Tibial nerve (tissue), 4 donors: ENCODE measurements around the gene DLGAP4. TPM values are rescaled to one million over a fixed set of nuclear protein-coding genes. Genes with fewer than 3 reads are reported as not detected.

Experiments used
- DNase-seq, 2 donors: peaks; one replicate each; pipeline ENCODE4 v3.0.0-alpha.2; 2019; ENCODE audit warnings: low spot score in 2 of 2
- H3K27ac ChIP-seq, 4 donors: fragments of 200-600 bp; sonication (generic) in 3 of 4; one replicate each; pipeline ENCODE4 v1.5.1; 2017 to 2019; ENCODE audit warnings: mild to moderate bottlenecking in 1 of 4
- H3K27me3 ChIP-seq, 2 donors: fragments of 200-600 bp; sonication (generic) in 1 of 2; one replicate each; pipeline versions ENCODE4 v1.5.1 to v1.6.0; 2017 to 2019
- H3K36me3 ChIP-seq, 3 donors: fragments of 200-600 bp; sonication (generic); one replicate each; pipeline ENCODE4 v1.5.1; 2018 to 2019
- H3K4me1 ChIP-seq, 4 donors: fragments of 200-600 bp; sonication (generic) in 3 of 4; one replicate each; pipeline ENCODE4 v1.5.1; 2017 to 2019
- H3K4me3 ChIP-seq, 4 donors: fragments of 200-600 bp; sonication (generic) in 3 of 4; one replicate each; pipeline ENCODE4 v1.5.1; 2017 to 2019; ENCODE audit warnings: mild to moderate bottlenecking in 1 of 4, moderate library complexity in 1 of 4
- H3K9me3 ChIP-seq, 4 donors: fragments of 200-600 bp; sonication (generic) in 3 of 4; one replicate each; pipeline ENCODE4 v1.5.1; 2017 to 2019
- EP300 ChIP-seq, 2 donors: sonication (generic); formaldehyde crosslinking; IDR thresholded peaks; one replicate each; pipeline ENCODE4 v1.6.1; 2017; ENCODE audit warnings: antibody characterized with exemption in 2 of 2, mild to moderate bottlenecking in 1 of 2
- POLR2A ChIP-seq, 2 donors: fragments of 450-650 bp; IDR thresholded peaks; one replicate each; pipeline ENCODE4 v1.6.1; 2017; ENCODE audit warnings: antibody characterized with exemption in 2 of 2, mild to moderate bottlenecking in 2 of 2, moderate library complexity in 2 of 2
- WGBS, 2 donors: methylation state at CpG; one replicate each; pipeline ENCODE4 v1.1.5; 2018; 5-methylcytosine and 5-hydroxymethylcytosine counted together
- total RNA-seq, 4 donors: library from RNA; depleted of rRNA; stranded (reverse); fragments of >200 nt; gene quantifications; one replicate each; pipeline ENCODE4 v1.1.0, GENCODE V29; 2016
- TF ChIP-seq, protein P1 (sequence below), 5 experiments: fragments of 200-600 bp in 3 of 5; fragments of 450-650 bp in 2 of 5; sonication (generic) in 3 of 5; IDR thresholded peaks; one replicate each; pipeline ENCODE4 v1.5.1; 2016 to 2019; ENCODE audit warnings: antibody characterized with exemption in 5 of 5, mild to moderate bottlenecking in 3 of 5, moderate library complexity in 2 of 5

Gene DLGAP4
- total RNA-seq, 4 donors from 2014 or later: 46.1 to 97.5 (median 52.5) TPM

- TF ChIP-seq, protein P1, sequence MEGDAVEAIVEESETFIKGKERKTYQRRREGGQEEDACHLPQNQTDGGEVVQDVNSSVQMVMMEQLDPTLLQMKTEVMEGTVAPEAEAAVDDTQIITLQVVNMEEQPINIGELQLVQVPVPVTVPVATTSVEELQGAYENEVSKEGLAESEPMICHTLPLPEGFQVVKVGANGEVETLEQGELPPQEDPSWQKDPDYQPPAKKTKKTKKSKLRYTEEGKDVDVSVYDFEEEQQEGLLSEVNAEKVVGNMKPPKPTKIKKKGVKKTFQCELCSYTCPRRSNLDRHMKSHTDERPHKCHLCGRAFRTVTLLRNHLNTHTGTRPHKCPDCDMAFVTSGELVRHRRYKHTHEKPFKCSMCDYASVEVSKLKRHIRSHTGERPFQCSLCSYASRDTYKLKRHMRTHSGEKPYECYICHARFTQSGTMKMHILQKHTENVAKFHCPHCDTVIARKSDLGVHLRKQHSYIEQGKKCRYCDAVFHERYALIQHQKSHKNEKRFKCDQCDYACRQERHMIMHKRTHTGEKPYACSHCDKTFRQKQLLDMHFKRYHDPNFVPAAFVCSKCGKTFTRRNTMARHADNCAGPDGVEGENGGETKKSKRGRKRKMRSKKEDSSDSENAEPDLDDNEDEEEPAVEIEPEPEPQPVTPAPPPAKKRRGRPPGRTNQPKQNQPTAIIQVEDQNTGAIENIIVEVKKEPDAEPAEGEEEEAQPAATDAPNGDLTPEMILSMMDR (IDR thresholded peaks at IDR 0.05): no peak
- no peak for TF ChIP-seq POLR2A (IDR thresholded peaks at IDR 0.05)
- no peak overlapping the region for H3K27ac ChIP-seq
- WGBS, 2 donors: 69 to 83% methylated on average over 5 to 6 of the region's 8 CpGs
- H3K4me1 ChIP-seq: no peaks in the 10 kb centered on the region
- no peak for DNase-seq
- H3K36me3 ChIP-seq: no peaks in the 10 kb centered on the region
- H3K27me3 ChIP-seq: peaks cover 0 to 13% of the 10 kb centered on the region in 2 donors
- H3K9me3 ChIP-seq: peaks cover 0 to 19% (median 0%) of the 10 kb centered on the region in 4 donors
- no peak overlapping the region for H3K4me3 ChIP-seq
Observed at GRCh38 chr20:36320261-36320897, 14.2 kb downstream of the DLGAP4 start.

DNA sequence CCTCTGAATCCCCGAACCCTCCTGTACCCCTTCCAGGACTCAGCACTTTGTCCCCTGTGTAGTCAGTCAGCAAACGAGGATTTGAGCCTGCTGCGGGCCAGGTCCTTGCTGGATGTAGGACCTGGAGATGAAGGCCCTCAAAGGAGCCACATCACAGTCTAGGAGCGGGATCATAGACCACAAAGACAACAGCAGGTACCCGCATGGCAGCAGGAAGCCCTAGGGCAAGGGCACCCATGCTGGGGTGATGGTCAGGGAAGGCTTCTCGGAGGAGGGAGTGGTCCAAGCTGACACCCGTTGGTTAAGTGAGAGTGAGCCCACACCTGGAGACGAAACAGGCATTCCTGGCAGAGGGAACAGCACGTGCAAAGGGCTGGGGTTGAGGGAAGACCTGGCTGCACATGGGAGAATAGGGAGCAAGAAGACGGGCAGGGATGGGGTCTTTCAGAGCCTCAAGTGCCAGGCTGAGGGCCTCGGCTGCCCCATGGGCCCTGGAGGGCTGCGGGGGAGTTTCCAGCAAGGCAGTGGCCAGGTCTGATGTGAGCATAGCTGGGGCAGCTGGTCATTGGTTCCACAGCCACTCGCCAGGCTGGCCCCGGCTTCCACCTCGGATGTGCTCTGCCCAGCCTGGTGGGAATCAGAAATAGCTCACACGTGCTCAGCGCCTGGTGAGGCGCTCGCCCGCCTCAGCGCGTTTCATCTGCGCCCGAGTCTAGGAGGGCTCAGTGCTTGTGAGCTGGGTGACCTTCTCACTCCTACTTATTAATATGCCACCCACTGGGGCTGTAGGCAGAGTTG is 15.0 kb downstream of the DLGAP4 start:
- no peak for DNase-seq
- H3K36me3 ChIP-seq: no peaks in the 10 kb centered on the region
- peaks cover 0 to 13% of the 10 kb centered on the region in 2 donors for H3K27me3 ChIP-seq
- 79 to 84% methylated on average over 22 to 24 of the region's 24 CpGs for WGBS, 2 donors
- peaks cover 0 to 27% (median 0%) of the 10 kb centered on the region in 4 donors for H3K9me3 ChIP-seq
- no peak for TF ChIP-seq EP300 (IDR thresholded peaks at IDR 0.05)
- no peaks in the 10 kb centered on the region for H3K4me1 ChIP-seq
- H3K27ac ChIP-seq: no peak overlapping the region
- H3K4me3 ChIP-seq: no peak overlapping the region

DNA sequence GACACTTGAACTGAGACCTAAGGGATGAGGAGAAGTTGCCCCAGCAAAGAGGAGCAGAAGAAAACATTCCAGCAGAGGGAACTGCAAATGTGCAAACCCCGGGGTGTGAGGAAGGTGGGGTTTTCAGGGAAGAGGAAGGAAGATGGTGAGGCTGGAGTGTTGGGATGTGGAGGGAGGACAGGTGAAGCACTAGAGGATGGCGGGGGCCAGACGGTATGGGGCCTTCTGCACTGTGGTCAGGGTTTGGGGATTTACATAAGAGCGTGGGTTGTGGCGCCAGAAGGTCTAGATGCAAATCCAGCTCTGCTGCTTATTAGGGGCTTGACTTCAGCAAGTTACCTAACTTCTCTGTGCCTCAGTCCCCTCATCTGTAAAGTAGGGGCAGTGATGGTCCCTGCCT is 16.0 kb downstream of the DLGAP4 start:
- 68 to 69% methylated on average over 5 of the region's 5 CpGs for WGBS, 2 donors
- no peak overlapping the region for H3K27ac ChIP-seq
- H3K4me3 ChIP-seq: no peak overlapping the region
- peaks cover 0 to 32% (median 0%) of the 10 kb centered on the region in 4 donors for H3K9me3 ChIP-seq
- no peak for DNase-seq
- peaks cover 0 to 13% of the 10 kb centered on the region in 2 donors for H3K27me3 ChIP-seq
- TF ChIP-seq EP300 (IDR thresholded peaks at IDR 0.05) (no peak), POLR2A (IDR thresholded peaks at IDR 0.05) (no peak)
- TF ChIP-seq, protein P1 (IDR thresholded peaks at IDR 0.05): no peak
- no peaks in the 10 kb centered on the region for H3K4me1 ChIP-seq
- H3K36me3 ChIP-seq: no peaks in the 10 kb centered on the region

GRCh38 chr20:36330091-36330490 is 24.0 kb downstream of the DLGAP4 start:
- Histone ChIP-seq H3K4me1 (no peaks in the 10 kb centered on the region), H3K27ac (no peak overlapping the region), H3K36me3 (no peaks in the 10 kb centered on the region), H3K9me3 (peaks cover 0 to 23% (median 0%) of the 10 kb centered on the region in 4 donors), H3K4me3 (no peak overlapping the region), H3K27me3 (peaks cover 0 to 39% of the 10 kb centered on the region in 2 donors)
- TF ChIP-seq, protein P1 (IDR thresholded peaks at IDR 0.05): no peak
- no peak for TF ChIP-seq EP300 (IDR thresholded peaks at IDR 0.05)
- no peak for DNase-seq
- WGBS, 2 donors: 71 to 81% methylated on average over 5 of the region's 5 CpGs

- no peak overlapping the region for H3K27ac ChIP-seq
- peaks cover 0 to 50% of the 10 kb centered on the region in 2 donors for H3K27me3 ChIP-seq
- TF ChIP-seq POLR2A (IDR thresholded peaks at IDR 0.05) (no peak), EP300 (IDR thresholded peaks at IDR 0.05) (no peak)
- TF ChIP-seq, protein P1 (IDR thresholded peaks at IDR 0.05): no peak
- no peak overlapping the region for H3K4me3 ChIP-seq
- H3K36me3 ChIP-seq: no peaks in the 10 kb centered on the region
- peaks cover 0 to 12% (median 0%) of the 10 kb centered on the region in 4 donors for H3K9me3 ChIP-seq
- no peak for DNase-seq
- 13 to 19% methylated on average over 7 of the region's 7 CpGs for WGBS, 2 donors
- no peaks in the 10 kb centered on the region for H3K4me1 ChIP-seq
Observed at GRCh38 chr20:36331209-36331608, 25.1 kb downstream of the DLGAP4 start.
